Measurements from ENCODE around the gene TNFRSF8. TPM values are rescaled to one million over a fixed set of nuclear protein-coding genes. Genes with fewer than 3 reads are reported as not detected.

TNFRSF8 gene
- total and polyA plus RNA-seq, 2 of the 4 experiments (the other 2 are of a cell fraction): under 0.01 to 0.31 TPM

DNA sequence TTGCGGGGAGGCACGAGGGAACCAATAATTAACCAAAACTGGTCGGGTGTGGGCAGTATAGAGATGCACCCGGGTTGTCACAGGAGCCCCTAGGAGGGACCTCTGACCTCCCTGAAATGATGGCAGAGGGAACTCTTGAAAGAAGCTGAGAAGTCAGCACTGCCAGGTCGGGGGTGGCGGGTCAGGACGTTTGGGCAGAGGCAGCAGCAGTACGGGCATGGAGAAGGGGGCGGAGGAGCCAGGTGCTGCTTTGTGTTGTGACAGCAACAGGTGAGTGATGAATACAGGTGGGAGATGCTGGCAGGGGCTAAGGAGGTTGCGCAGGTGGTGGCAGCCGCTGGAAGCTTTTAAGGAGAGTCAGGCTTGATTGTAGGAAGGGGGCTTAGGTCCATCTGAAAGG is 115.4 kb downstream of the TNFRSF8 start:
- Histone ChIP-seq H3K9me3 (ENCODE audit: control insufficient read depth, insufficient read depth, low read length) (no peaks in the 10 kb centered on the region), H4K5ac (ENCODE audit: low read depth, low read length) (peak overlapping the region; percentile 44), H3K4ac (ENCODE audit: low read depth, low read length) (peak overlapping the region; percentile 93), H2BK120ac (ENCODE audit: low read depth, low read length) (peak overlapping the region; percentile 69), H2BK15ac (ENCODE audit: low read depth, low read length) (peak overlapping the region; percentile 83; the same call in 2 of the 3 replicates), H3K9me1 (ENCODE audit: insufficient read depth, low read length) (peaks cover 11% of the 10 kb centered on the region), H2AK5ac (ENCODE audit: low read depth, low read length) (peak overlapping the region; percentile 96), H2BK20ac (ENCODE audit: low read depth, low read length) (peak overlapping the region; percentile 85), H3K4me2 (ENCODE audit: low read depth, low read length) (no peak overlapping the region), H2AFZ (replicated peaks; ENCODE audit: low read length, poor library complexity) (peak overlapping the region; percentile 85), H3K4me1 (ENCODE audit: control insufficient read depth, insufficient read depth, low read length) (peaks cover 34% of the 10 kb centered on the region), H3K27ac (ENCODE audit: insufficient read depth, low read length) (peak overlapping the region; percentile 34), H3K23ac (ENCODE audit: low read depth, low read length) (0 out of 2 replicates have a peak overlapping the region, but pooled peaks have one; percentile 44), H3K4me3 (ENCODE audit: insufficient read depth, low read depth, low read length) (no peak overlapping the region), H3K27me3 (ENCODE audit: control insufficient read depth, insufficient read depth, low read length) (no peaks in the 10 kb centered on the region), H3K56ac (ENCODE audit: extremely low read depth, insufficient read depth, low read length) (peak overlapping the region; percentile 25; the same call in 1 of the 2 replicates), H4K8ac (ENCODE audit: low read depth in 2 of 2, low read length in 2 of 2) (peak overlapping the region; percentile 68 to 85), H3K79me1 (ENCODE audit: low read depth in 1 of 2, low read length in 2 of 2) (peaks cover 0 to 13% of the 10 kb centered on the region in 2 experiments; a peak in 1 of 4 replicates), H2BK5ac (ENCODE audit: low read depth, low read length, poor library complexity, severe bottlenecking) (peak overlapping the region; percentile 64), H4K20me1 (ENCODE audit: insufficient read depth, low read length) (no peaks in the 10 kb centered on the region), H4K91ac (ENCODE audit: insufficient read depth, low read depth, low read length) (peak overlapping the region; percentile 80), H3K9ac (ENCODE audit: low read depth, low read length) (0 out of 2 replicates have a peak overlapping the region, but pooled peaks have one; percentile 3), H3K14ac (replicated peaks; ENCODE audit: low read depth, low read length) (peak overlapping the region; percentile 51), H3K18ac (ENCODE audit: low read depth, low read length) (peak overlapping the region; percentile 52), H2AK9ac (replicated peaks; ENCODE audit: low read depth, low read length, poor library complexity) (peak overlapping the region; percentile 83), H3K36me3 (ENCODE audit: control insufficient read depth, insufficient read depth, low read length) (no peaks in the 10 kb centered on the region)
- ATAC-seq (ENCODE audit: low read depth) (peak; percentile 2; the same call in 1 of the 2 replicates), DNase-seq (no peak)
- TF ChIP-seq, protein P1, sequence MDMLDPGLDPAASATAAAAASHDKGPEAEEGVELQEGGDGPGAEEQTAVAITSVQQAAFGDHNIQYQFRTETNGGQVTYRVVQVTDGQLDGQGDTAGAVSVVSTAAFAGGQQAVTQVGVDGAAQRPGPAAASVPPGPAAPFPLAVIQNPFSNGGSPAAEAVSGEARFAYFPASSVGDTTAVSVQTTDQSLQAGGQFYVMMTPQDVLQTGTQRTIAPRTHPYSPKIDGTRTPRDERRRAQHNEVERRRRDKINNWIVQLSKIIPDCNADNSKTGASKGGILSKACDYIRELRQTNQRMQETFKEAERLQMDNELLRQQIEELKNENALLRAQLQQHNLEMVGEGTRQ (IDR thresholded peaks at IDR 0.05; ENCODE audit: low read depth, low read length): no peak
- TF ChIP-seq POLR2A (IDR thresholded peaks at IDR 0.05; ENCODE audit: low read depth, low read length): peak; percentile 36; the same call in 1 of the 2 replicates
- POLR2A ChIA-PET (ENCODE audit: unreplicated experiment): no interaction called here
- in situ Hi-C loops (cut with MboI; ENCODE audit: low sequenced_read_pairs): no loop called here
- dilution Hi-C loops (cut with HindIII; ENCODE audit: low sequenced_read_pairs, unreplicated experiment): no loop called here
- BruUV-seq (replicated peaks): no TSS peak
- intact Hi-C loops (cut with micrococcal nuclease): no loop called here
- CTCF ChIA-PET: interaction anchor here (1.1 to 1.3 kb wide), 2 partner anchors 54 to 442 kb away, joined by 3 read pairs; no protein-coding TSS in a partner anchor
- WGBS, 2 experiments (ENCODE audit: extremely low coverage in 2 of 2, insufficient read length in 1 of 2): 63% methylated on average over 7 of the region's 11 CpGs; no CpG with 5 or more reads in 1 of the 2 experiments

Data from IMR-90 (cell line).